Stimulated activated CD8-positive, alpha-beta memory T cell treated with anti-CD3 and anti-CD28 coated beads, Interleukin-12 subunit alpha, Interleukin-12 subunit beta, amount 100 ng/mL, for 1 hour (primary cell): ENCODE data around the gene TKT.

Source experiments
- DNase-seq: peaks from one replicate; pipeline ENCODE4 v3.0.0-alpha.2; 2020; ENCODE audit warnings: low read depth

Gene TKT

DNA sequence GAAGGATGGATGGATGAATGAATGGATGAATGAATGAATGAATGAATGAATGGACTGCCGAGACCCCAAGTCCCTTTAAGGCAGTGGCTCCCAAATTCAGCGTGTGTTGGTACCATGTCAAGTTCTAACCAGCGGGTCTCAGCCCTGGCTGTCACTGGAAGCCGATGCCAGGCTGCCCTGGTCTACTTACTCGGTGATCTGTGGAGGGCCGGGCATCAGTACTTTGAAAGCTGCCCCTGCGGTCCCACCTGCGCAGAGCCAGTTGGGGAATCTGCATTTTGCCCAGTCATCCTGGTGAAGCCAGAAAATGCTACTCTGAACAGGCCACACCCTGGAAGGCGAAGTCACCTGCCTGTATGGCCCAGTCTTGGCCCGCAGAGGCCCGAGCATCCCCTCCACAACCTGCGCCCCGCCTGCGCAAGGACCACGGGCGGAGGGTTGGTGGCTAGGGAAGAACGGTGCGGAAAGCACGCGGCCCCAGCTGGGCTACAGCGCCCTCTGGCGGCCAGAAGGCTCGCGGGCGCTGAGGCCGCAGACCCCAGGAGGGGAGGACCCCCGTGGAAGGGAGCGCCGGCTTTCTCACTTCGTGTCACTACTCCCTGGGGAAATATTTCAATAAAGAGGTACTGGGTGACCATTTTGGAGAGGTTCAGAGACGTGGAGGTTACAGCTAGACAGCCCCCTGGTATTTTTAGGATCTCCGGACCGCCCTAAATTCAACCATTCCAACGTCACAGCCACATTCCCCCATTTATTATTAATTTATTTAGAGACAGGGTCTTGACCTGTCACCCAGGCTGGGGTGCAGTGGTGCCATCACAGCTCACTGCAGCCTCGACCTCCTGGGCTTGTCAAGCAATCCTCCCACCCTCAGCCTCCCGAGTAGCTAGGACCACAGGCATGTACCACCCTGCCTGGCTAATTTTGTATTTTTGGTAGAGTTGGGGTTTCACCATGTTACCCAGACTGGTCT is 59.9 kb downstream of the TKT start:
- DNase-seq, result peak; percentile 17

DNA sequence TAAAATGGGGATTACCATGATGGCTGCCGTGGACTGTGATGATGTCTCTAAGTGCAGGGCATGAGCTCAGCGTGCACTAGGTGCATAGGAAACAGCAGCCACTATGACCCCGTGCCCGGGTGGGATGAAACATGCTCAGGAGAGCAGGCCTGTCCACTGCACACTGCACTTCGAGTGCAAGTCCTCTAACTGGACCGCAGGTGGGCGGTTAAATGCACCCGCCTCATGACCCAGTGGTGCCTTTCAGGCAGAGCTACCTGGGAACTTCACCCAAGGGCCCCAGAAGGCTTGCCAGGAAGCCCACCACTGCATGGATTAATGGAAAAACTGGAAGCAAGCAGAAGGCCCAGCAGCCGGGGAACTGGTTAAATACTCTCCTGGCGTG is 60.8 kb downstream of the TKT start:
- no peak for DNase-seq

DNA sequence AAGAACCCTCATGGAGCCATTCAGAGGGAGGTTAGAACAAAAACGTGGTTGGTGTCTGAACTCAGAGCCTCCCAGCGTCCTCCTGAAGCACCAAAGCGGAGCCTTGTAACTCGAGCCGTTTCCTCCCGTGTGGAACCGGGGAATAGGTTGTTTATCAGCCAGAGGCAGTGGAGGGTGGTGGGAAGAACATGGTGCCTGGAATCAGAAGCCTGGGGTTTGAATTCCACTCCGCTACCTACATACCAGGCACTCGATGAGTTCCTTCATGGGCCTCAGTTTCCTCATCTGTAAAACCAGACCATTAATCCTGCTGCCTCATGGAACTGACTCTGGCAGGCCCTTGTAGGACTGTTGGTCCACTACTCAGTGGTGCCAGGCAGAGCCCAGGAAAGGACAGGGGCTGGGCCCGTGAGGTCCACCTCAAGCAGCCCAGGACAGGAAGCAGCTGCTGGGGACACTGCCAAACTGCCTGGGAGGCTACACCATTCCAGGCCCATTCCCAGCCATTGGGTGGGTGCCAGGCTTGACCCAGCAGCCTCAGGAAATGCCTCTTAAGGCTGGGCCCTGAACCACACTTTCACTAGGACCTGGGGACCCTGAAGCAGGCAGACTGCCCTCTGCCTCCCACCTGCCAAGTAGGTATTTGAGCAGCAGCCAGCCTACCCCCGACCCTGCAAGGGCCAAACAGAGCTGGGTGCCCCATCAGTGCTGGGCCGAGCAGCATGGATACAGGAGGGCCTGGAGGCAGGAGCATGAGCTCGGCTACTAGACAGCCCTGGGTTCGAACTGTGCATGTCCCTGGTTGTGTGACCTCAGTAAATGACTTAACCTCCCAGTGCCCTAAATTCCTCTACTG is 61.4 kb downstream of the TKT start:
- no peak for DNase-seq

GRCh38 chr3:53193466-53194209 is 62.2 kb downstream of the TKT start:
- DNase-seq, result no peak

DNA sequence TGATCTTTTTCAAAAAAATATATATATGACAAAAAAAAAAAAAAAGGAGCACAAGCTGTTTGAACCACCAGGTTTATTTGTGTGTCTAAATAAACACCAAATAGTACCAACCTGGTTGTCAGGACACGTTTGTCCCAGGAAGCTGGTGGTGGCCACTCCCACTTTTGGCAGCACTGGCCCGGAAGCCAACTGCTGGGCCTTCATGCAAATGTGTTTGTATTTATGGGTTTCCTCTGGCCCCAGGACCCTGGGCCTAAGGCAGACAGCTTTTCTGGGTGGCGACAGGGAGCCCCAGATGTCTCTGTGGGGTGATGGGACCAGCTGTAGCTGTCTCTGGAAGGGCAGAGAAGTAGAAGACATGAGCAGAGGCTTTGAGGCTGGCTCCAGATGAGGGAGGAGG is 63.2 kb downstream of the TKT start:
- no peak for DNase-seq

DNA sequence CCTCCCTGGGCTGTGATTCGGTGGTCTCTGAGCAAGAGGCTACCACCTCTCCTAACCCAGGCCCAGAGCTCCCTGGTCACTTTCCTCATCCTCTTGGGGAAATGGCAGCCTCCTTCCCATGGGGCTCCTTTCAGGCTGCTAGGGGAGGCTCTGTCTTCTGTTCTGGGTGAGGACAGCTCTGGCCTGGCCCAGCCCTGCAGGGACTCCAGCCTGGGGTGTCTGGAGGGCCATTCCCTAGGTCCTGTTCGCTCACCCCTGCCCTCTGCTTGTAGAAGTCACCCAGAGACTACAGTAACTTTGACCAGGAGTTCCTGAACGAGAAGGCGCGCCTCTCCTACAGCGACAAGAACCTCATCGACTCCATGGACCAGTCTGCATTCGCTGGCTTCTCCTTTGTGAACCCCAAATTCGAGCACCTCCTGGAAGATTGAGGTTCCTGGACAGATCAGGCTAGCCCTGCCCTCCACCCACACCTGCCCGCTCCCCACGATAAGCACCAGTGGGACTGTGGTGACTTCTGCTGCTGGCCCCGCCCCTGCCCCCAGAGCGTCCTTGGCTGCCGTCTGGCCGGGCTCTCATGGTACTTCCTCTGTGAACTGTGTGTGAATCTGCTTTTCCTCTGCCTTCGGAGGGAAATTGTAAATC is 63.9 kb downstream of the TKT start:
- DNase-seq, result no peak

GRCh38 chr3:53190659-53191058 is 65.2 kb downstream of the TKT start:
- DNase-seq, result no peak

GRCh38 chr3:53189276-53189675 is 66.5 kb downstream of the TKT start:
- no peak for DNase-seq

- no peak for DNase-seq
These were observed 67.1 kb downstream of the TKT start for GRCh38 chr3:53188720-53189119.

GRCh38 chr3:53188136-53188685 is 67.6 kb downstream of the TKT start:
- no peak for DNase-seq

DNA sequence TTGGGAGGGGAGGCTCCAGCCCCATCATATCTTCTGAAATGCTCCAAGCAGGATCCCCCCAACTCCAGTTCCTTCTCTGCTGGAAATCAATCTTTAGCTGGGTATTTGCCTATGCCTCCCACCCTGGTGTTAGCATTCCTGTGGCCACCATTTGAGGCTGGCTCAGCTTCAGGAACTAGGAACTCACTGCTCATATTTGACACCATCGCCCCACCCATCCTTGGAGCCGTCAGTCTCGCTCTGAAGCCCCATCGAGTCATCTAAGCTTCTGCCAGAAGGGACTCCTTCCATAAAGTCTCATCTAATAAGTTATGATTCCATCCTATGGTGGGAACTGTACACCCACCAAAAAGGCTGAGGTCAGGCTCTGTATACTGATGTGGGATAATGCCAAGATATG is 68.4 kb downstream of the TKT start:
- no peak for DNase-seq

- no peak for DNase-seq
These were observed 69.1 kb downstream of the TKT start for GRCh38 chr3:53186726-53187125.

DNA sequence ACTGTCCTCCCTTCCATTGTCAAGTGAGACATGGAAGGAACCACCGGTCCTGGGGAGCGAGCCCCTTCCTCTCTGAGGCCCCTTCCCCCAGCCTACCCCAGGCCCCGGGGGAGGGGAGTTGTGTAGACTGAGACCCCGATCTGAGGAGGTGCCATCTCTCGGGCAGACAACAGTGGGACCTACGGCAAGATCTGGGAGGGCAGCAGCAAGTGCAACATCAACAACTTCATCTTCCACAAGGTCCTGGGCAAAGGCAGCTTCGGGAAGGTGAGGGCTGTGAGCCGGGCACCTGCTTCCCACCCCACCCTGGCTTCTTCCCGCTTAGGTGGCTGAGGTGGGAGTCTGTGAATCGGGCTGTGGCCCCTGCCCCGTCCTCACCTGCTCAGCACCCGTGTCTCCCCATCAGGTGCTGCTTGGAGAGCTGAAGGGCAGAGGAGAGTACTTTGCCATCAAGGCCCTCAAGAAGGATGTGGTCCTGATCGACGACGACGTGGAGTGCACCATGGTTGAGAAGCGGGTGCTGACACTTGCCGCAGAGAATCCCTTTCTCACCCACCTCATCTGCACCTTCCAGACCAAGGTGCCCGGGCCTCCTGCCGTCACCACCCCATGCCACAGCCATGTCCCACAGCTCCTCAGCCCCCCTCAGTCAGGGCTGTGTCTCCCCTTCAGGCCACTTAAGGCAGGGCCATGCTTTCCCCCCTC is 69.9 kb downstream of the TKT start:
- DNase-seq, result no peak

DNA sequence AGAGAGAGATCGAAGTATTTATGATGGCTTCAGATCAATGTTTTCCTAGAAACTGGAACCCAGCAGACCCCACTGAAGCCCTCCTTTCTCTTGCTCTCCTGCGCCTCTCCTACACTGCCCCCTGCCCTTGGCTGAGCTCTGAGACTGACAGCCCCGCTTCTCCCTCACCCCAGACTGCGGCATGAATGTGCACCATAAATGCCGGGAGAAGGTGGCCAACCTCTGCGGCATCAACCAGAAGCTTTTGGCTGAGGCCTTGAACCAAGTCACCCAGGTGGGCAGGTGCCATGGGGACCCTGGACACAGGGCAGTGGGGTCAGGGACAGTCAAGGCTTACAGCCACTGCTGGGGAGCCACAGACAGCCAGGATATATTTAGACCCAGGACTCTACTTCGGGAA is 71.1 kb downstream of the TKT start:
- DNase-seq, result no peak

DNA sequence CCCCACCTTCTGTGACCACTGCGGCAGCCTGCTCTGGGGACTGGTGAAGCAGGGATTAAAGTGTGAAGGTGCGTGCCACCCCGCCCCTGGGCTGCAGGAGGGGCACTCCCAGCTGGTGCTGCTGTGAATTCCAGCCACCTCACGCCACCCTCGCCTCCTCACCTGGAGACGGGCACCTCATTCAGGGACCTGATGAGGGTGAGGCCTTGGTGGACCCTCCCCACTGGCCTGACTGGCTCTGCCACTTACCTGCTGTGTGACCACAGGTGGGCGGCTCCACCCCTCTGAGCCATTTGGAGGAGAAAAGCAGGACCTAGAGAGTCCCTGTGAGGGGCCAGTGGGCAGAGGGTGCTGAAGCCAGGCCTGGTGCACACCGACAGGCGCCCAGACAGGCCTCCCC is 72.3 kb downstream of the TKT start:
- no peak for DNase-seq

- DNase-seq, result no peak
These were observed 73.0 kb downstream of the TKT start for GRCh38 chr3:53182764-53183355.

- no peak for DNase-seq
These were observed 74.3 kb downstream of the TKT start for GRCh38 chr3:53181528-53181927.

DNA sequence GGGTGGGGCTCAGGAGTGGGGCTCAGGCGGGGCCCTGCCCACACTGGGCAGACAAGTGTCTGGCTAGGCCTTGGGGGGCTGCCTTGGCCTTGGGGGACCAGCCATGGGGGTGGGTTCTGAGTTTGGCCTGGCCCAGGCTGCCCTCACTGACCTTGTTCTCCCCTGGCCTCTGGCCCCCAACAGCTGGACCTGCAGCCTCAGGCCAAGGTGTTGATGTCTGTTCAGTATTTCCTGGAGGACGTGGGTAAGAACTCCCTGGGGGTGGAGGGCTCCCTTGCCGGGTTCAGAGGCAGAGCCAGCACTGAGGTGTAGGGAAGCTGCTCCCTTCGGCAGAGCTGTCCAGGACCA is 74.8 kb downstream of the TKT start:
- no peak for DNase-seq

DNA sequence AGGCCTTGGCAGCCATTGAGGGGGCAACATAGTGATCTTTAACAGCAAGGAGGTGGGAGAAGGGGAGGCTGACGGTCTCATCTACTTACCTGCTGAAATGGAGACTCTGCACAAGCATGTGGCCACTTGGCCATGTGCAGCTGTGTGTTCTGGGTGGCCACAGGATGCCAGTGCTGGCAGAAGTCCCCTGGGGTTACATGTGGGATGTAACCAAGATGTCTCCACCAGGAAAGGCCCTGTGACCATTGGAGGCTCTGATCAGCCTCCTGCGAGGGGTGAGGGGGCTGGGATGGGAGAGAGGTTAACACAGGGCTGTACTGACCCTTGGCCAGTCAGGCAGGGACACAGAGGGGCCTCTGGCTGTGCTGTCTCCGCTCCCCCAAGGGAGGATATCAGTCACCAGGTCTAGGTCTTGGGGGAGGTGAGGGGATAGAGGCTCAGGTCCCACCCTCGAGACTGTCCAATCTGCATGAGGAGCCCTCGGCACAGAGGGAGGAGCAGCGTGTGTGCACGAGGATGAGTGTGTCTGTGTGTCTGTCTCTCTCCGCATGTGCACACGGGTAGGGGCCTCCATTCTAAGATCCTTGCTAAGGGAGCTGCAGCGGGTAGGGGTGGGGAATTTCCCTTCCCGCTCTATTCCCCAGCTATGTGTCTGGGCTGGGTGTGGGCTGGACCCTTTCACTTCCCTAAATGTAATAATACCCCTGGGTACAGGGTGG is 75.4 kb downstream of the TKT start:
- DNase-seq, result no peak

- no peak for DNase-seq
These were observed 76.2 kb downstream of the TKT start for GRCh38 chr3:53179580-53179979.
